Measurements from ENCODE around the gene USP6NL. TPM values are rescaled to one million over a fixed set of nuclear protein-coding genes. Genes with fewer than 3 reads are reported as not detected.

Gene USP6NL
- polyA plus RNA-seq, 3 donors: 5.5 to 7.7 (median 6.7) TPM

DNA sequence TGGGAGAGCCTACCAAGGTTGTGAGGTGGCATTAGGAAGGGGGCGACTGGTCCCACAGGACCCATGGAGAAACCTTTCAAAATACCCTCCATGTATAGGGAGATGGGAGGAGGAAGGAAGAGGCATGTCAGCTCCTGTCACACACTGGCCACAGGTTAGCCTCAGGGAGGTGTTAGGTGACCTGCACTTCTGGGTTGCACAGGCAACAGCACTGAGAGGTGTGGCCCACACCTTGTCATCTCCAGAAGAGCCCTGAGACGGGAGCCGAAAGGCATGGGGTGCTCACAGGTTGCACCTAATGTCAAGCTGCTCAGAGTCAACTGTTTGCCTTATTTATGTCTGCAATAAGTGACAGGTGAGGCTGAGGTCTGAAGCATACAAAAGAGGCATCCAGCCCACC lies 14.6 kb upstream of the USP6NL start:
- Histone ChIP-seq H3K4me2 (replicated peaks; ENCODE audit: extremely low read depth, low read length, poor library complexity, severe bottlenecking) (no peak overlapping the region), H2AFZ (ENCODE audit: insufficient read depth, low read depth, low read length, poor library complexity, severe bottlenecking) (peak overlapping the region; percentile 31), H3K9ac (ENCODE audit: insufficient read depth, low read length, poor library complexity, severe bottlenecking) (no peak overlapping the region), H3K27ac (ENCODE audit: low read depth in 1 of 2, low read length in 2 of 2) (peak overlapping the region in 1 of 2 donors; percentile 74), H3K79me2 (ENCODE audit: insufficient read depth, low read length) (no peaks in the 10 kb centered on the region), H3K36me3 (replicated peaks in 1 of 2; ENCODE audit: control insufficient read depth in 1 of 2, insufficient read depth in 2 of 2, low read length in 2 of 2) (no peaks in the 10 kb centered on the region), H3K4me3 (replicated peaks in 1 of 3; ENCODE audit: low read depth in 2 of 3, low read length in 3 of 3) (no peak overlapping the region), H3K9me3 (replicated peaks in 1 of 2; ENCODE audit: control insufficient read depth in 1 of 2, insufficient read depth in 1 of 2, low read length in 2 of 2) (no peaks in the 10 kb centered on the region), H3K4me1 (ENCODE audit: control insufficient read depth in 1 of 2, insufficient read depth in 2 of 2, low read length in 2 of 2) (peaks cover 18 to 19% of the 10 kb centered on the region in 2 donors), H3K27me3 (ENCODE audit: control insufficient read depth in 2 of 2, insufficient read depth in 2 of 2, low read length in 2 of 2) (no peaks in the 10 kb centered on the region), H4K20me1 (ENCODE audit: insufficient read depth, low read length) (no peaks in the 10 kb centered on the region)
- TF ChIP-seq, protein P1, sequence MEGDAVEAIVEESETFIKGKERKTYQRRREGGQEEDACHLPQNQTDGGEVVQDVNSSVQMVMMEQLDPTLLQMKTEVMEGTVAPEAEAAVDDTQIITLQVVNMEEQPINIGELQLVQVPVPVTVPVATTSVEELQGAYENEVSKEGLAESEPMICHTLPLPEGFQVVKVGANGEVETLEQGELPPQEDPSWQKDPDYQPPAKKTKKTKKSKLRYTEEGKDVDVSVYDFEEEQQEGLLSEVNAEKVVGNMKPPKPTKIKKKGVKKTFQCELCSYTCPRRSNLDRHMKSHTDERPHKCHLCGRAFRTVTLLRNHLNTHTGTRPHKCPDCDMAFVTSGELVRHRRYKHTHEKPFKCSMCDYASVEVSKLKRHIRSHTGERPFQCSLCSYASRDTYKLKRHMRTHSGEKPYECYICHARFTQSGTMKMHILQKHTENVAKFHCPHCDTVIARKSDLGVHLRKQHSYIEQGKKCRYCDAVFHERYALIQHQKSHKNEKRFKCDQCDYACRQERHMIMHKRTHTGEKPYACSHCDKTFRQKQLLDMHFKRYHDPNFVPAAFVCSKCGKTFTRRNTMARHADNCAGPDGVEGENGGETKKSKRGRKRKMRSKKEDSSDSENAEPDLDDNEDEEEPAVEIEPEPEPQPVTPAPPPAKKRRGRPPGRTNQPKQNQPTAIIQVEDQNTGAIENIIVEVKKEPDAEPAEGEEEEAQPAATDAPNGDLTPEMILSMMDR (IDR thresholded peaks at IDR 0.05): no peak
- no peak for DNase-seq
- Mint-ChIP-seq H3K36me3 (no peaks in the 10 kb centered on the region), H3K9me3 (peaks cover 0 to 2% (median 0%) of the 10 kb centered on the region in 7 donors), H3K27me3 (ENCODE audit: low read depth in 3 of 3) (peaks cover 1 to 6% (median 2%) of the 10 kb centered on the region in 3 donors), H3K4me3 (no peak overlapping the region), H3K27ac (peak overlapping the region in 5 of 7 donors; percentile 20 to 86 (median 40)), H3K4me1 (peaks cover 13% of the 10 kb centered on the region)
- intact Hi-C loops (cut with micrococcal nuclease): no loop called here
- WGBS (ENCODE audit: insufficient coverage): no CpG with 5 or more reads among the region's 3 CpGs

- Mint-ChIP-seq H3K4me3 (peak overlapping the region; percentile 58 to 78), H3K9me3 (peaks cover 0 to 2% (median 0%) of the 10 kb centered on the region in 7 donors), H3K4me1 (peaks cover 13% of the 10 kb centered on the region), H3K27me3 (ENCODE audit: low read depth in 3 of 3) (peaks cover 1 to 6% (median 2%) of the 10 kb centered on the region in 3 donors), H3K27ac (peak overlapping the region; percentile 62 to 92 (median 88)), H3K36me3 (no peaks in the 10 kb centered on the region)
- Histone ChIP-seq H3K36me3 (replicated peaks in 1 of 2; ENCODE audit: control insufficient read depth in 1 of 2, insufficient read depth in 2 of 2, low read length in 2 of 2) (no peaks in the 10 kb centered on the region), H3K9ac (ENCODE audit: insufficient read depth, low read length, poor library complexity, severe bottlenecking) (no peak overlapping the region), H3K9me3 (replicated peaks in 1 of 2; ENCODE audit: control insufficient read depth in 1 of 2, insufficient read depth in 1 of 2, low read length in 2 of 2) (no peaks in the 10 kb centered on the region), H3K27ac (ENCODE audit: low read depth in 1 of 2, low read length in 2 of 2) (peak overlapping the region; percentile 48 to 74), H3K4me1 (ENCODE audit: control insufficient read depth in 1 of 2, insufficient read depth in 2 of 2, low read length in 2 of 2) (peaks cover 18 to 19% of the 10 kb centered on the region in 2 donors), H3K27me3 (ENCODE audit: control insufficient read depth in 2 of 2, insufficient read depth in 2 of 2, low read length in 2 of 2) (no peaks in the 10 kb centered on the region), H4K20me1 (ENCODE audit: insufficient read depth, low read length) (no peaks in the 10 kb centered on the region), H3K79me2 (ENCODE audit: insufficient read depth, low read length) (no peaks in the 10 kb centered on the region), H3K4me2 (replicated peaks; ENCODE audit: extremely low read depth, low read length, poor library complexity, severe bottlenecking) (peak overlapping the region; percentile 60), H3K4me3 (replicated peaks in 1 of 3; ENCODE audit: low read depth in 2 of 3, low read length in 3 of 3) (peak overlapping the region in 1 of 3 experiments; percentile 48), H2AFZ (ENCODE audit: insufficient read depth, low read depth, low read length, poor library complexity, severe bottlenecking) (peak overlapping the region; percentile 52)
- WGBS (ENCODE audit: insufficient coverage): 8% methylated on average over 4 of the region's 9 CpGs
- DNase-seq: peak; percentile 85 to 93 (median 88)
- TF ChIP-seq, protein P1 (IDR thresholded peaks at IDR 0.05): no peak
- intact Hi-C loops (cut with micrococcal nuclease): no loop called here
Measured at GRCh38 chr10:11625019-11625735, 13.7 kb upstream of the USP6NL start.

Data from CD14-positive monocyte (primary cell).